Skeletal muscle satellite cell (primary cell): ENCODE data around the gene XPC.

Experiments used
- H3K27me3 ChIP-seq: 2 replicates; pipeline ENCODE4 v1.7.0; 2013; ENCODE audit warnings: low read length; ENCODE audit not compliant: control insufficient read depth, insufficient read depth
- H3K36me3 ChIP-seq: 2 replicates; pipeline ENCODE4 v1.7.0; 2013; ENCODE audit warnings: mild to moderate bottlenecking, control low read depth, low read length; ENCODE audit not compliant: insufficient read depth
- H3K4me1 ChIP-seq: 2 replicates; pipeline ENCODE4 v1.7.0; 2013; ENCODE audit warnings: low read length; ENCODE audit not compliant: control insufficient read depth, insufficient read depth
- H3K4me2 ChIP-seq: 2 replicates; pipeline ENCODE4 v1.7.0; 2013; ENCODE audit warnings: mild to moderate bottlenecking, low read length
- H3K4me3 ChIP-seq: 2 replicates; pipeline ENCODE4 v1.7.0; 2013; ENCODE audit warnings: low read length
- H3K9ac ChIP-seq: 2 replicates; pipeline ENCODE4 v1.7.0; 2013; ENCODE audit warnings: mild to moderate bottlenecking, low read depth, low read length, moderate library complexity
- H3K9me3 ChIP-seq: replicated peaks from 2 replicates; pipeline ENCODE4 v1.7.0; 2013; ENCODE audit warnings: mild to moderate bottlenecking, control low read depth, low read length

The XPC gene

GRCh38 chr3:14152963-14153355 is 25.4 kb downstream of the XPC start:
- H3K4me1 ChIP-seq: peaks cover 3% of the 10 kb centered on the region
- no peaks in the 10 kb centered on the region for H3K9me3 ChIP-seq
- H3K36me3 ChIP-seq: peaks cover 60% of the 10 kb centered on the region
- H3K27me3 ChIP-seq: no peaks in the 10 kb centered on the region
- no peak overlapping the region for H3K4me3 ChIP-seq
- H3K9ac ChIP-seq: no peak overlapping the region
- no peak overlapping the region for H3K4me2 ChIP-seq

- Histone ChIP-seq H3K9me3 (no peaks in the 10 kb centered on the region), H3K9ac (no peak overlapping the region), H3K4me3 (no peak overlapping the region), H3K27me3 (no peaks in the 10 kb centered on the region), H3K4me2 (no peak overlapping the region), H3K36me3 (peaks cover 59% of the 10 kb centered on the region), H3K4me1 (peaks cover 3% of the 10 kb centered on the region)
Measured at GRCh38 chr3:14152233-14152962, 26.0 kb downstream of the XPC start.

GRCh38 chr3:14151471-14152083 is 26.8 kb downstream of the XPC start:
- no peak overlapping the region for H3K9ac ChIP-seq
- H3K9me3 ChIP-seq: no peaks in the 10 kb centered on the region
- H3K4me3 ChIP-seq: no peak overlapping the region
- no peak overlapping the region for H3K4me2 ChIP-seq
- peaks cover 3% of the 10 kb centered on the region for H3K4me1 ChIP-seq
- H3K36me3 ChIP-seq: peaks cover 53% of the 10 kb centered on the region
- H3K27me3 ChIP-seq: no peaks in the 10 kb centered on the region

- Histone ChIP-seq H3K27me3 (no peaks in the 10 kb centered on the region), H3K4me2 (no peak overlapping the region), H3K9ac (no peak overlapping the region), H3K4me1 (peaks cover 9% of the 10 kb centered on the region), H3K36me3 (peaks cover 56% of the 10 kb centered on the region), H3K4me3 (no peak overlapping the region), H3K9me3 (no peaks in the 10 kb centered on the region)
Measured at GRCh38 chr3:14150491-14151230, 27.7 kb downstream of the XPC start.

- H3K4me1 ChIP-seq: peaks cover 15% of the 10 kb centered on the region
- no peak overlapping the region for H3K4me2 ChIP-seq
- H3K36me3 ChIP-seq: peaks cover 60% of the 10 kb centered on the region
- no peaks in the 10 kb centered on the region for H3K27me3 ChIP-seq
- H3K9me3 ChIP-seq: no peaks in the 10 kb centered on the region
- H3K9ac ChIP-seq: no peak overlapping the region
- no peak overlapping the region for H3K4me3 ChIP-seq
Measured at GRCh38 chr3:14150078-14150477, 28.3 kb downstream of the XPC start.

GRCh38 chr3:14148041-14148985 is 30.1 kb downstream of the XPC start:
- Histone ChIP-seq H3K27me3 (no peaks in the 10 kb centered on the region), H3K4me2 (no peak overlapping the region), H3K4me1 (peaks cover 30% of the 10 kb centered on the region), H3K36me3 (peaks cover 48% of the 10 kb centered on the region), H3K9me3 (no peaks in the 10 kb centered on the region), H3K9ac (no peak overlapping the region), H3K4me3 (no peak overlapping the region)

GRCh38 chr3:14147617-14148016 is 30.8 kb downstream of the XPC start:
- Histone ChIP-seq H3K4me1 (peaks cover 36% of the 10 kb centered on the region), H3K27me3 (no peaks in the 10 kb centered on the region), H3K36me3 (peaks cover 45% of the 10 kb centered on the region), H3K4me2 (no peak overlapping the region), H3K9ac (no peak overlapping the region), H3K4me3 (no peak overlapping the region), H3K9me3 (no peaks in the 10 kb centered on the region)

GRCh38 chr3:14147066-14147435 is 31.4 kb downstream of the XPC start:
- Histone ChIP-seq H3K4me3 (no peak overlapping the region), H3K36me3 (peaks cover 45% of the 10 kb centered on the region)

GRCh38 chr3:14146381-14147065 is 31.9 kb downstream of the XPC start:
- Histone ChIP-seq H3K4me1 (peaks cover 47% of the 10 kb centered on the region), H3K27me3 (no peaks in the 10 kb centered on the region), H3K36me3 (peaks cover 45% of the 10 kb centered on the region), H3K9ac (no peak overlapping the region), H3K4me2 (no peak overlapping the region), H3K4me3 (no peak overlapping the region), H3K9me3 (no peaks in the 10 kb centered on the region)

More at GRCh38 chr3:14147066-14147435, 31.4 kb downstream of the XPC start:
- no peaks in the 10 kb centered on the region for H3K9me3 ChIP-seq
- no peaks in the 10 kb centered on the region for H3K27me3 ChIP-seq
- peaks cover 42% of the 10 kb centered on the region for H3K4me1 ChIP-seq
- H3K4me2 ChIP-seq: no peak overlapping the region
- H3K9ac ChIP-seq: no peak overlapping the region

GRCh38 chr3:14145670-14146380 is 32.6 kb downstream of the XPC start:
- Histone ChIP-seq H3K9ac (peak overlapping the region; percentile 91), H3K36me3 (peaks cover 45% of the 10 kb centered on the region)

More at GRCh38 chr3:14145670-14146380, 32.6 kb downstream of the XPC start:
- peaks cover 54% of the 10 kb centered on the region for H3K4me1 ChIP-seq
- no peaks in the 10 kb centered on the region for H3K27me3 ChIP-seq
- no peak overlapping the region for H3K4me3 ChIP-seq
- no peaks in the 10 kb centered on the region for H3K9me3 ChIP-seq
- peak overlapping the region; percentile 76 for H3K4me2 ChIP-seq
